ENCODE measurements around the gene SHLD1.

SHLD1 gene

GRCh38 chr20:5806457-5807263, 56.5 kb downstream of the SHLD1 start:
- no peaks in the 10 kb centered on the region for H3K79me2 ChIP-seq (ENCODE audit: insufficient read depth, low read depth)
- no peak overlapping the region for H3K9ac ChIP-seq
- no peaks in the 10 kb centered on the region for H3K27me3 ChIP-seq (ENCODE audit: insufficient read depth, low read depth)
- H4K20me1 ChIP-seq (ENCODE audit: insufficient read depth), result no peaks in the 10 kb centered on the region
- no peaks in the 10 kb centered on the region for H3K36me3 ChIP-seq (ENCODE audit: insufficient read depth)
- H3K4me3 ChIP-seq (IDR thresholded peaks at IDR 0.05; ENCODE audit: insufficient read depth, low read depth, low read length), result no peak overlapping the region
- no peak overlapping the region for H3K4me2 ChIP-seq
- TF ChIP-seq CTCF (conservative IDR thresholded peaks at IDR 0.05; ENCODE audit: low read depth, low read length), result no peak
- H3K27ac ChIP-seq, result no peak overlapping the region
- H2AFZ ChIP-seq (ENCODE audit: low read depth), result no peak overlapping the region
- H3K4me1 ChIP-seq (ENCODE audit: low read depth, poor library complexity, severe bottlenecking), result no peaks in the 10 kb centered on the region

GRCh38 chr20:5807431-5807830, 57.2 kb downstream of the SHLD1 start:
- H3K36me3 ChIP-seq (ENCODE audit: insufficient read depth), result no peaks in the 10 kb centered on the region
- no peak overlapping the region for H3K9ac ChIP-seq
- TF ChIP-seq CTCF (conservative IDR thresholded peaks at IDR 0.05; ENCODE audit: low read depth, low read length), result no peak
- no peak overlapping the region for H3K4me3 ChIP-seq (IDR thresholded peaks at IDR 0.05; ENCODE audit: insufficient read depth, low read depth, low read length)
- no peaks in the 10 kb centered on the region for H3K79me2 ChIP-seq (ENCODE audit: insufficient read depth, low read depth)
- no peaks in the 10 kb centered on the region for H3K4me1 ChIP-seq (ENCODE audit: low read depth, poor library complexity, severe bottlenecking)
- H3K27ac ChIP-seq, result no peak overlapping the region
- no peaks in the 10 kb centered on the region for H3K27me3 ChIP-seq (ENCODE audit: insufficient read depth, low read depth)
- H3K4me2 ChIP-seq, result no peak overlapping the region
- no peaks in the 10 kb centered on the region for H4K20me1 ChIP-seq (ENCODE audit: insufficient read depth)
- H2AFZ ChIP-seq (ENCODE audit: low read depth), result no peak overlapping the region

- no peaks in the 10 kb centered on the region for H3K36me3 ChIP-seq (ENCODE audit: insufficient read depth)
Observed at GRCh38 chr20:5808901-5809300, 58.7 kb downstream of the SHLD1 start.

GRCh38 chr20:5809495-5809894, 59.3 kb downstream of the SHLD1 start:
- Histone ChIP-seq H2AFZ (ENCODE audit: low read depth) (no peak overlapping the region), H3K4me2 (no peak overlapping the region), H3K79me2 (ENCODE audit: insufficient read depth, low read depth) (no peaks in the 10 kb centered on the region), H3K4me1 (ENCODE audit: low read depth, poor library complexity, severe bottlenecking) (no peaks in the 10 kb centered on the region), H3K9ac (no peak overlapping the region), H3K27ac (no peak overlapping the region), H4K20me1 (ENCODE audit: insufficient read depth) (no peaks in the 10 kb centered on the region), H3K27me3 (ENCODE audit: insufficient read depth, low read depth) (no peaks in the 10 kb centered on the region), H3K4me3 (IDR thresholded peaks at IDR 0.05; ENCODE audit: insufficient read depth, low read depth, low read length) (no peak overlapping the region), H3K36me3 (ENCODE audit: insufficient read depth) (no peaks in the 10 kb centered on the region)
- TF ChIP-seq CTCF (conservative IDR thresholded peaks at IDR 0.05; ENCODE audit: low read depth, low read length), result no peak

More at GRCh38 chr20:5808901-5809300, 58.7 kb downstream of the SHLD1 start:
- Histone ChIP-seq H3K79me2 (ENCODE audit: insufficient read depth, low read depth) (no peaks in the 10 kb centered on the region), H3K27ac (no peak overlapping the region), H2AFZ (ENCODE audit: low read depth) (no peak overlapping the region), H3K4me3 (IDR thresholded peaks at IDR 0.05; ENCODE audit: insufficient read depth, low read depth, low read length) (no peak overlapping the region), H3K27me3 (ENCODE audit: insufficient read depth, low read depth) (no peaks in the 10 kb centered on the region), H3K9ac (no peak overlapping the region), H3K4me1 (ENCODE audit: low read depth, poor library complexity, severe bottlenecking) (no peaks in the 10 kb centered on the region), H4K20me1 (ENCODE audit: insufficient read depth) (no peaks in the 10 kb centered on the region), H3K4me2 (no peak overlapping the region)
- no peak for TF ChIP-seq CTCF (conservative IDR thresholded peaks at IDR 0.05; ENCODE audit: low read depth, low read length)

All from KMS-11 (cell line).